IMR-90 (cell line): Measurements from ENCODE around the gene TEX264. TPM values are rescaled to one million over a fixed set of nuclear protein-coding genes. Genes with fewer than 3 reads are reported as not detected.

ENCODE experiments used
- ATAC-seq: fragments of 200-7000 bp; cut with Tn5 transposase; 2 replicates; pipeline ENCODE4 v1.9.1; 2020; ENCODE audit warnings: low read depth, mild to moderate bottlenecking, moderate library complexity
- BruUV-seq: library from RNA; stranded (reverse); fragments of 400-500 nt; replicated peaks from 2 replicates; lab custom pipeline; 2021; lab: Mats Ljungman, UMichigan
- CTCF ChIA-PET: fragments of 300-600 bp; formaldehyde crosslinking; extraction: SDS; loops from one replicate; lab custom pipeline; 2021; ENCODE audit warnings: antibody characterized with exemption; lab: Yijun Ruan, JAX
- POLR2A ChIA-PET: fragments of 300-600 bp; sonication (Branson Sonifier 250); formaldehyde crosslinking; loops from one replicate; lab custom pipeline; 2022; ENCODE audit warnings: antibody characterized with exemption; ENCODE audit not compliant: unreplicated experiment; lab: Charles Lee
- DNase-seq: peaks from one replicate; pipeline ENCODE4 v3.0.0; 2013
- H2AFZ ChIP-seq: replicated peaks from 2 replicates; pipeline ENCODE3; 2013; ENCODE audit warnings: low read length, mild to moderate bottlenecking; ENCODE audit not compliant: poor library complexity
- H2AK5ac ChIP-seq: 2 replicates; pipeline ENCODE4 v1.6.1; 2013; ENCODE audit warnings: low read depth, low read length, inconsistent platforms
- H2AK9ac ChIP-seq: replicated peaks from 2 replicates; pipeline ENCODE3; 2013; ENCODE audit warnings: mild to moderate bottlenecking, low read depth, low read length, moderate library complexity; ENCODE audit not compliant: poor library complexity
- H2BK120ac ChIP-seq: 2 replicates; pipeline ENCODE4 v1.6.1; 2013; ENCODE audit warnings: low read depth, low read length, inconsistent platforms
- H2BK15ac ChIP-seq: 3 replicates; pipeline ENCODE4 v1.6.1; 2013; ENCODE audit warnings: low read depth, low read length, inconsistent platforms
- H2BK20ac ChIP-seq: 2 replicates; pipeline ENCODE4 v1.6.1; 2013; ENCODE audit warnings: low read depth, mild to moderate bottlenecking, inconsistent platforms, low read length, moderate library complexity
- H2BK5ac ChIP-seq: 2 replicates; pipeline ENCODE4 v1.6.1; 2013; ENCODE audit warnings: mild to moderate bottlenecking, low read depth, low read length, inconsistent platforms; ENCODE audit not compliant: poor library complexity, severe bottlenecking
- H3K14ac ChIP-seq: replicated peaks from 2 replicates; pipeline ENCODE4 v1.6.1; 2013; ENCODE audit warnings: low read depth, low read length, inconsistent platforms
- H3K18ac ChIP-seq: 2 replicates; pipeline ENCODE4 v1.6.1; 2013; ENCODE audit warnings: low read depth, low read length, control low read depth
- H3K23ac ChIP-seq: 2 replicates; pipeline ENCODE4 v1.6.1; 2013; ENCODE audit warnings: low read depth, low read length, inconsistent platforms
- H3K27ac ChIP-seq: 2 replicates; pipeline ENCODE4 v1.5.1; 2013; ENCODE audit warnings: mild to moderate bottlenecking, control low read depth, low read length; ENCODE audit not compliant: insufficient read depth
- H3K27me3 ChIP-seq: 2 replicates; pipeline ENCODE4 v1.6.1; 2013; ENCODE audit warnings: low read length; ENCODE audit not compliant: control insufficient read depth, insufficient read depth
- H3K36me3 ChIP-seq: 2 replicates; pipeline ENCODE4 v1.6.1; 2013; ENCODE audit warnings: low read length, mixed read lengths; ENCODE audit not compliant: control insufficient read depth, insufficient read depth
- H3K4ac ChIP-seq: 2 replicates; pipeline ENCODE4 v1.6.1; 2013; ENCODE audit warnings: low read depth, low read length, inconsistent platforms
- H3K4me1 ChIP-seq: 2 replicates; pipeline ENCODE4 v1.6.1; 2013; ENCODE audit warnings: low read length, mixed read lengths; ENCODE audit not compliant: control insufficient read depth, insufficient read depth
- H3K4me2 ChIP-seq: 2 replicates; pipeline ENCODE4 v1.6.1; 2013; ENCODE audit warnings: low read depth, mild to moderate bottlenecking, control low read depth, low read length, moderate library complexity
- H3K4me3 ChIP-seq: 2 replicates; pipeline ENCODE4 v1.5.1; 2013; ENCODE audit warnings: low read depth, mild to moderate bottlenecking, control low read depth, low read length, moderate library complexity; ENCODE audit not compliant: insufficient read depth
- H3K56ac ChIP-seq: 2 replicates; pipeline ENCODE4 v1.6.1; 2013; ENCODE audit warnings: low read length, inconsistent platforms; ENCODE audit not compliant: insufficient read depth; ENCODE audit errors: extremely low read depth
- H3K79me1 ChIP-seq, 2 experiments: 2 replicates each; pipeline ENCODE4 v1.6.1; 2013; ENCODE audit warnings: low read length in 2 of 2, inconsistent platforms in 1 of 2, low read depth in 1 of 2
- H3K9ac ChIP-seq: 2 replicates; pipeline ENCODE4 v1.6.1; 2013; ENCODE audit warnings: low read depth, low read length, control low read depth
- H3K9me1 ChIP-seq: 2 replicates; pipeline ENCODE4 v1.6.1; 2013; ENCODE audit warnings: low read length, inconsistent platforms; ENCODE audit not compliant: insufficient read depth
- H3K9me3 ChIP-seq: 2 replicates; pipeline ENCODE4 v1.6.1; 2013; ENCODE audit warnings: low read length; ENCODE audit not compliant: control insufficient read depth, insufficient read depth
- H4K20me1 ChIP-seq: 2 replicates; pipeline ENCODE4 v1.6.1; 2013; ENCODE audit warnings: low read length, inconsistent platforms; ENCODE audit not compliant: insufficient read depth
- H4K5ac ChIP-seq: 2 replicates; pipeline ENCODE4 v1.6.1; 2013; ENCODE audit warnings: mild to moderate bottlenecking, low read depth, low read length, control low read depth
- H4K8ac ChIP-seq, 2 experiments: 2 replicates each; pipeline ENCODE4 v1.6.1; 2013; ENCODE audit warnings: low read depth in 2 of 2, low read length in 2 of 2, control low read depth in 1 of 2, inconsistent platforms in 1 of 2
- H4K91ac ChIP-seq: 2 replicates; pipeline ENCODE4 v1.6.1; 2013; ENCODE audit warnings: low read depth, low read length, inconsistent platforms; ENCODE audit not compliant: insufficient read depth
- BHLHE40 ChIP-seq: fragments of 150-350 bp; IDR thresholded peaks from 2 replicates; pipeline ENCODE4 v1.6.1; 2016; ENCODE audit warnings: mild to moderate bottlenecking, low read depth, low read length
- CHD1 ChIP-seq: IDR thresholded peaks from 2 replicates; pipeline ENCODE4 v1.6.1; 2012; ENCODE audit warnings: low read depth, low read length, improper control_type of control experiment
- FOS ChIP-seq: fragments of 150-350 bp; IDR thresholded peaks from 2 replicates; pipeline ENCODE4 v1.6.1; 2016; ENCODE audit warnings: low read depth, low read length
- MAFK ChIP-seq: IDR thresholded peaks from 2 replicates; pipeline ENCODE4 v1.6.1; 2012; ENCODE audit warnings: low read depth, low read length, improper control_type of control experiment
- MAZ ChIP-seq: IDR thresholded peaks from 2 replicates; pipeline ENCODE4 v1.6.1; 2012; ENCODE audit warnings: low read depth, mild to moderate bottlenecking, low read length, improper control_type of control experiment, moderate library complexity, borderline replicate concordance
- NFE2L2 ChIP-seq: fragments of 150-350 bp; IDR thresholded peaks from 2 replicates; pipeline ENCODE4 v1.6.1; 2016; ENCODE audit warnings: low read depth, mild to moderate bottlenecking, low read length
- RAD21 ChIP-seq: IDR thresholded peaks from 2 replicates; pipeline ENCODE4 v1.6.1; 2012; ENCODE audit warnings: low read length, improper control_type of control experiment
- RFX5 ChIP-seq: IDR thresholded peaks from 2 replicates; pipeline ENCODE4 v1.8.0; 2012; ENCODE audit warnings: low read depth, mild to moderate bottlenecking, low read length, moderate library complexity
- SMC3 ChIP-seq: fragments of 150-350 bp; IDR thresholded peaks from 2 replicates; pipeline ENCODE4 v1.6.1; 2016; ENCODE audit warnings: low read depth, mild to moderate bottlenecking, antibody characterized with exemption, low read length, moderate library complexity
- WGBS, 2 experiments: methylation state at CpG; one replicate each; pipeline versions ENCODE4 v1.1.5 to v1.1.7; 2013; ENCODE audit warnings: missing lambda C conversion rate in 2 of 2; ENCODE audit not compliant: insufficient read length in 1 of 2; ENCODE audit errors: extremely low coverage in 2 of 2; 5-methylcytosine and 5-hydroxymethylcytosine counted together
- dilution Hi-C: fragments of 300-500 bp; cut with HindIII; formaldehyde crosslinking; loops from one replicate; pipeline ENCODE4 v1.14.3; 2018; ENCODE audit warnings: low sequenced_read_pairs; ENCODE audit not compliant: unreplicated experiment
- in situ Hi-C: fragments of 300-500 bp; cut with MboI; formaldehyde crosslinking; loops from 3 replicates; pipeline ENCODE4 v1.14.3; 2019; ENCODE audit warnings: low sequenced_read_pairs, inconsistent platforms, mixed read lengths
- intact Hi-C: fragments of 100-400 bp; cut with micrococcal nuclease; formaldehyde crosslinking; loops from 2 replicates; pipeline ENCODE4 v1.10.0; 2022
- polyA plus RNA-seq, 3 experiments: library from polyadenylated mRNA; depleted of rRNA; stranded (reverse); fragments of >200 nt; gene quantifications; 2 replicates each; pipeline ENCODE4 v1.2.3, GENCODE V29; 2012; ENCODE audit warnings: low replicate concordance in 1 of 3
- total RNA-seq: library from RNA; depleted of rRNA; stranded (reverse); fragments of >200 nt; gene quantifications from 2 replicates; pipeline ENCODE4 v1.2.3, GENCODE V29; 2012
- TF ChIP-seq, protein P1 (sequence below): conservative IDR thresholded peaks from 2 replicates; pipeline ENCODE4 v1.5.1; 2012; ENCODE audit warnings: mild to moderate bottlenecking, low read depth, low read length, improper control_type of control experiment
- TF ChIP-seq, protein P2 (sequence below): fragments of 150-350 bp; IDR thresholded peaks from 2 replicates; pipeline ENCODE4 v1.6.1; 2016; ENCODE audit warnings: low read depth, mild to moderate bottlenecking, low read length, moderate library complexity, borderline replicate concordance
- TF ChIP-seq, protein P3 (sequence below): fragments of 150-350 bp; IDR thresholded peaks from 2 replicates; pipeline ENCODE4 v1.6.1; 2017; ENCODE audit warnings: mild to moderate bottlenecking, antibody characterized with exemption, low read length, low read depth

Gene TEX264
- total and polyA plus RNA-seq, 2 of the 4 experiments (the other 2 are of a cell fraction), result 30.3 to 45.0 TPM

DNA sequence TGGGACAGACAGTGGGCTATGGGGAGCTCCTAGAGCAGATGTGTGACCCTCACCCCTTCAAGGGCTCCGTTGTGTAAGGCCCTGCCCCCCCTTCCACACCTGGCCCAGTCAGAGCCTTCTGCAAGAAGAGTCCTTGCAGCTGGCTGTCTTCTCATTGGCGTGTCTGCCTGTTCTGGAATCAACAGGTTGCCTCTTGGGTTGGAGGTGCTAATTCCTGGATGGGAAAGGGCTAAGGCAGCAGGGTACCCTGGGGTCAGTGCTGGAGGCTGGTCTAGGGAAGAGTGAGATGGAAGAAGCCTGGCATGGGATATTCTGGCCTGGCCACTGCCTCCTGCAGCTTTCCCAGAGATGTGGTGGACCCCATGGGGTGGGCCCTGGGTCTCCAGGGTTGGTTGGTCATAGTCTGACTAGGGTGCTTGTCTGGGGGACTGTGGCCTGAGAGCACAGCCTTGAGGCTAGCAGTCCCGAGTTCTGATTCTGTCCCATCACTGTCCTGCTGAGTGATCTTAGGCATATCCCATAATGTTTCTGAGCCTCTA, 5.1 kb downstream of the TEX264 start:
- DNase-seq (no peak), ATAC-seq (no peak)
- Histone ChIP-seq H4K91ac (no peak overlapping the region), H2AK9ac (no peak overlapping the region), H4K8ac (no peak overlapping the region), H3K4ac (no peak overlapping the region), H2AK5ac (no peak overlapping the region), H3K9ac (no peak overlapping the region), H3K4me2 (no peak overlapping the region), H3K79me1 (peaks cover 13 to 69% of the 10 kb centered on the region in 2 experiments; a peak in 3 of 4 replicates), H3K9me3 (no peaks in the 10 kb centered on the region), H3K27me3 (no peaks in the 10 kb centered on the region), H3K56ac (no peak overlapping the region), H3K4me3 (no peak overlapping the region), H3K9me1 (peaks cover 12% of the 10 kb centered on the region), H3K4me1 (peaks cover 9% of the 10 kb centered on the region), H2BK20ac (no peak overlapping the region), H2BK5ac (no peak overlapping the region), H3K18ac (no peak overlapping the region), H2BK15ac (no peak overlapping the region), H2BK120ac (no peak overlapping the region), H3K23ac (no peak overlapping the region), H3K36me3 (peaks cover 17% of the 10 kb centered on the region), H4K20me1 (peaks cover 8% of the 10 kb centered on the region; the same call in 1 of the 2 replicates), H3K27ac (no peak overlapping the region), H2AFZ (no peak overlapping the region), H3K14ac (no peak overlapping the region), H4K5ac (no peak overlapping the region)
- CTCF ChIA-PET, result interaction anchor here (1.0 kb wide), 1 partner anchor 13 kb away, joined by 4 read pairs; no protein-coding TSS in a partner anchor
- dilution Hi-C loops (no loop called here), intact Hi-C loops (no loop called here), in situ Hi-C loops (loop anchor here (25.0 kb wide), 1 partner anchor 1064 kb away; the partner anchor contains the start of genes CISH and MAPKAPK3)
- POLR2A ChIA-PET, result no interaction called here
- BruUV-seq, result no TSS peak
- TF ChIP-seq MAZ (no peak), RAD21 (no peak), RFX5 (no peak), MAFK (no peak), NFE2L2 (no peak), SMC3 (no peak), BHLHE40 (no peak), FOS (no peak), CHD1 (no peak)
- TF ChIP-seq, protein P1, sequence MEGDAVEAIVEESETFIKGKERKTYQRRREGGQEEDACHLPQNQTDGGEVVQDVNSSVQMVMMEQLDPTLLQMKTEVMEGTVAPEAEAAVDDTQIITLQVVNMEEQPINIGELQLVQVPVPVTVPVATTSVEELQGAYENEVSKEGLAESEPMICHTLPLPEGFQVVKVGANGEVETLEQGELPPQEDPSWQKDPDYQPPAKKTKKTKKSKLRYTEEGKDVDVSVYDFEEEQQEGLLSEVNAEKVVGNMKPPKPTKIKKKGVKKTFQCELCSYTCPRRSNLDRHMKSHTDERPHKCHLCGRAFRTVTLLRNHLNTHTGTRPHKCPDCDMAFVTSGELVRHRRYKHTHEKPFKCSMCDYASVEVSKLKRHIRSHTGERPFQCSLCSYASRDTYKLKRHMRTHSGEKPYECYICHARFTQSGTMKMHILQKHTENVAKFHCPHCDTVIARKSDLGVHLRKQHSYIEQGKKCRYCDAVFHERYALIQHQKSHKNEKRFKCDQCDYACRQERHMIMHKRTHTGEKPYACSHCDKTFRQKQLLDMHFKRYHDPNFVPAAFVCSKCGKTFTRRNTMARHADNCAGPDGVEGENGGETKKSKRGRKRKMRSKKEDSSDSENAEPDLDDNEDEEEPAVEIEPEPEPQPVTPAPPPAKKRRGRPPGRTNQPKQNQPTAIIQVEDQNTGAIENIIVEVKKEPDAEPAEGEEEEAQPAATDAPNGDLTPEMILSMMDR, result no peak
- TF ChIP-seq, protein P2, sequence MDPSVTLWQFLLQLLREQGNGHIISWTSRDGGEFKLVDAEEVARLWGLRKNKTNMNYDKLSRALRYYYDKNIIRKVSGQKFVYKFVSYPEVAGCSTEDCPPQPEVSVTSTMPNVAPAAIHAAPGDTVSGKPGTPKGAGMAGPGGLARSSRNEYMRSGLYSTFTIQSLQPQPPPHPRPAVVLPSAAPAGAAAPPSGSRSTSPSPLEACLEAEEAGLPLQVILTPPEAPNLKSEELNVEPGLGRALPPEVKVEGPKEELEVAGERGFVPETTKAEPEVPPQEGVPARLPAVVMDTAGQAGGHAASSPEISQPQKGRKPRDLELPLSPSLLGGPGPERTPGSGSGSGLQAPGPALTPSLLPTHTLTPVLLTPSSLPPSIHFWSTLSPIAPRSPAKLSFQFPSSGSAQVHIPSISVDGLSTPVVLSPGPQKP, result no peak
- TF ChIP-seq, protein P3, sequence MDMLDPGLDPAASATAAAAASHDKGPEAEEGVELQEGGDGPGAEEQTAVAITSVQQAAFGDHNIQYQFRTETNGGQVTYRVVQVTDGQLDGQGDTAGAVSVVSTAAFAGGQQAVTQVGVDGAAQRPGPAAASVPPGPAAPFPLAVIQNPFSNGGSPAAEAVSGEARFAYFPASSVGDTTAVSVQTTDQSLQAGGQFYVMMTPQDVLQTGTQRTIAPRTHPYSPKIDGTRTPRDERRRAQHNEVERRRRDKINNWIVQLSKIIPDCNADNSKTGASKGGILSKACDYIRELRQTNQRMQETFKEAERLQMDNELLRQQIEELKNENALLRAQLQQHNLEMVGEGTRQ, result no peak
- no CpG with 5 or more reads among the region's 3 CpGs for WGBS, 2 experiments
